Measurements from ENCODE around the gene TET3.

TET3 gene

DNA sequence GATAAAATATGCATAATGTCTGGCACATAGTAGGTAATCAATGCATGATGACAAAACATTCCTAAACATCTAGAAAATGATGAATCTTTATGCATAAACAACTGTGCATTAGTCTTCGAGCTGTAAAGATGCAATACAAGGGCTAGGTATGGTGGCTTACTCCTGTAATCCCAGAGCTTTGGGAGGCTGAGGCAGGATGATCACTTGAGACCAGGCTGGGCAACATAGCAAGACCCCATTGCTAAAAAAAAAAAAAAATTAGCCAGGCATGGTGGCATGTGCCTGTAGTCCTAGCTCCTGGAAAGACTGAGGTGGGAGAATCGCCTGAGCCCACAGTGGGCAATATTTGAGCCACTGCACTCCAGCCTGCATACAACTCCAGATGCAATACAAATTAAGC is 5.3 kb downstream of the TET3 start:
- Mint-ChIP-seq H3K4me3 (no peak overlapping the region), H3K27me3 (no peaks in the 10 kb centered on the region), H3K9me3 (peaks cover 11% of the 10 kb centered on the region), H3K27ac (peak overlapping the region; percentile 66), H3K36me3 (peaks cover 73% of the 10 kb centered on the region), H3K4me1 (peaks cover 84% of the 10 kb centered on the region)
- no peak for ATAC-seq

DNA sequence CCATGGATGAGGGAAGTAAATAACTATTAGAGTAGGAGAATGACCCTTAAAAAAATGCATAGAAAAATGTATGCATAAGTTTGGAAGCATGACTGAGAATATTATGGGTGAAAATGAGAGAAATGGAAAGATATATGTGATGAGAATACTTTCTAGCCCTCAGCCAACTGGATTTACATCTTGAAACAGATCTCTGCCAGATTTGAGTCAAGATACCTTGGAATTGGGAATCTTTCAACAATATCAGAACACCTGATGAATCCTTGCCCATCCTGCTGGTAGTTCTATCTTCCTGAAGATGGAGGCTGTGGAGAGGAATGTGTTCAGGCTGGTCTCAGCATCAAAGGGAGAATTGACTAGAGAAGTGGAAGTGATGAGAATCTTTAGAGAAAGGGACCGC is 5.8 kb downstream of the TET3 start:
- Mint-ChIP-seq H3K27me3 (no peaks in the 10 kb centered on the region), H3K9me3 (peaks cover 11% of the 10 kb centered on the region), H3K4me1 (peaks cover 88% of the 10 kb centered on the region), H3K27ac (no peak overlapping the region), H3K36me3 (peaks cover 73% of the 10 kb centered on the region), H3K4me3 (no peak overlapping the region)
- no peak for ATAC-seq

DNA sequence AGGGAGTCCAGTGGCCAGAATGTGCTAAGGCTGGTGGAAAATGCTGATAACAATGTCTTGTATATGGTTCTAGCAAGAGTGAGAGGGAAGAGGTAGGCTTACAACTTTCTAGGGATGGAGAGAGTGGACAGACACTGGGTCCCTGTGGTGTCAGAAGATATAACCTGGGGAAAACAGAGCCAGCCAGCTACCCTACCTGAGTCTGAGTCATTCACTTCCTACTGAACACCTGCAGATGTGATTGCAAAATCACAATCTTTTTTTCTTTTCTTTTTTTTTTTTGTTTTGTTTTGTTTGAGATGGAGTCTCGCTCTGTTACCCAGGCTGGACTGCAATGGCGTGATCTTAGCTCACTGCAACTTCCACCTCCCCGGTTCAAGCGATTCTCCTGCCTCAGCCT is 7.3 kb downstream of the TET3 start:
- no peak for ATAC-seq
- peaks cover 61% of the 10 kb centered on the region for H3K36me3 Mint-ChIP-seq
- peaks cover 11% of the 10 kb centered on the region for H3K9me3 Mint-ChIP-seq
- H3K4me1 Mint-ChIP-seq: peaks cover 84% of the 10 kb centered on the region
- no peaks in the 10 kb centered on the region for H3K27me3 Mint-ChIP-seq
- H3K27ac Mint-ChIP-seq: peak overlapping the region; percentile 35
- H3K4me3 Mint-ChIP-seq: no peak overlapping the region

DNA sequence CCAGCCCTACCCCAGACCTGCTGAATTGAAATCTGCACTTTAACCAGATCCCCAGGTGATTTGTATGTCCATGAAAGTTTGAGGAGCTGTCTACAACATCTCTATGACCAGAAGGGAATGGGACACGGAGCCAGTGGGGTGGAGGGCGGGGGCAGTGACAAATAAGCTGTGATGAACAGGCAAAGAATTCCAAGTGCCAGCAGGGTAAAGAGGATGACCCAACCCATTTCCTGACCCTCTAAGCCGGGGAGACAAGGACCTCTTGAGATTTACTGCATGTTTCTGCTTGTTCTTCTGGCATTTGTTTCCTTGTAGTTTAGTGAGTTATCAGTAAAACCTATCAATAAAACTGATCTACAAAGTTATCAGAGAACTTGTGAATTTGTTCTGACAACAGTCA is 8.7 kb downstream of the TET3 start:
- Mint-ChIP-seq H3K4me3 (no peak overlapping the region), H3K4me1 (peaks cover 84% of the 10 kb centered on the region), H3K9me3 (peaks cover 11% of the 10 kb centered on the region), H3K27me3 (no peaks in the 10 kb centered on the region), H3K27ac (peak overlapping the region; percentile 47), H3K36me3 (peaks cover 58% of the 10 kb centered on the region)
- ATAC-seq: no peak

DNA sequence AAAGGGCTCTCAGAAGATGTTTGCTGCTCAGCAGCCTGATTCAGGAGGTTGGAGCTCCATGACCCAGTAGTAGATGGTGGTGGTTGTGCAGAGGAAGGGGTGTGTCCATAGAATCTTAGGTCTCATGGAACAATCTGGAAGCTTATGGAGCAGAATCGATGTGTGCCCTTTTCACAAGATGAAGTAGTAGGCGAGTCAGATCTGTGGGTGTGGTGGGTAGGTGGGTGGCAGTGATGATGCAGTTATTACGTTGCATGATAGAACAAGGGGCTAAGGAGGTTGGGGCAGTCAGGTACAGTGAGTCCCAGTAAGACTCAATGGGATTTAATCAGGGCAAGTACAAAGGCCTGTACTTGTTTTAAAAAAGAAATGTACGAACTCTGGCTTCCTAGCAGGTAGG is 9.1 kb downstream of the TET3 start:
- H3K27ac Mint-ChIP-seq: peak overlapping the region; percentile 47
- ATAC-seq: peak; percentile 16
- H3K4me1 Mint-ChIP-seq: peaks cover 84% of the 10 kb centered on the region
- H3K9me3 Mint-ChIP-seq: peaks cover 11% of the 10 kb centered on the region
- H3K4me3 Mint-ChIP-seq: no peak overlapping the region
- no peaks in the 10 kb centered on the region for H3K27me3 Mint-ChIP-seq
- H3K36me3 Mint-ChIP-seq: peaks cover 55% of the 10 kb centered on the region

DNA sequence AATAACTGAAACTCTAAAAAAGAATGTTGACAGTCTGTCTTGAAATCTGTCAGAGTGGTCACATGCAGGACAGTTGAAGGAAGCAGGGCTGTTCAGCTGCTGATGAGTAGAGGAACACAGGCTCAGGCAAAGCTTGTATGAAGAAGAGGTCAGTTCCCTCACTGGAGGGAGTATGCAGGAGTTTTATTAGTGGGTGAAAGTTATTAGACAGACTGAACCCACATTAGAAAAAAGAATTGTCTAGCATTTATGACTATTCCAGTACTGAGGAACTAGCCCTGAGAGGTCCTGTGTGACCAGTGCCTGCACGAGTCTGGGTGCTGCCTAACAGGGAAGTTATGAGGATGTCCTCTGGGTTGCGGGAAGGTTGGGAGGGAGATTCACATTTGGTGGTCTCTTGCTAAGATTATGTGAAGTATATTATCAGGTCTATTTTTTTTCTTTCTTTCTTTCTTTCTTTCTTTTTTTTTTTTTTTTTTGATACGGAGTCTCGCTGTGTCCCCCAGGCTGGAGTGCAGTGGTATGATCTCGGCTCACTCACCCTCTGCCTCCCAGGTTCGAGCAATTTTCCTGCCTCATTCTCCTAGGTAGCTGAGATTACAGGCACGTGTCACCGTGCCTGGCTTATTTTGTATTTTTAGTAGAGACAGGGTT is 9.6 kb downstream of the TET3 start:
- peak overlapping the region; percentile 47 for H3K27ac Mint-ChIP-seq
- no peaks in the 10 kb centered on the region for H3K27me3 Mint-ChIP-seq
- peak; percentile 54 for ATAC-seq
- H3K4me1 Mint-ChIP-seq: peaks cover 84% of the 10 kb centered on the region
- H3K36me3 Mint-ChIP-seq: peaks cover 51% of the 10 kb centered on the region
- H3K9me3 Mint-ChIP-seq: peaks cover 11% of the 10 kb centered on the region
- no peak overlapping the region for H3K4me3 Mint-ChIP-seq

DNA sequence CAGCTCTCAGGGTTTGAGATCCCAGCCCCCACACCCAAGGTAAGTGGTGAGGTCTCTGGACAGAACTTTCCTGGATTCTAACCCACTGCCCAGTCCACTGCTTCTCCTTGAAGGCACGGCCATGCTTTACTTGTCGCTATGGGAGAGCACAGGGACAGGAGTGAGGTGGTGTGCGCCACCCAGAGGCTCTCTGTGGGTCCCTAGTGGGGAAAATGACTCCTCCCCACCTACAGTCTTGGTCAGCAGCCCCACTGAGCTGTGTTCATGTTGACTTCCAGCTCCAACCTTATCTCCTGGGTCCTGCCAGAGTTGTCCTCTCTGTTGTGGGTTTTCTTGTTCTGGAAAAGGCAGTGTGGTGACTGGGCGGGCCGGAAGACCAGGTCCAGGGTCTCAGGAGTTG is 11.1 kb downstream of the TET3 start:
- Mint-ChIP-seq H3K4me1 (peaks cover 84% of the 10 kb centered on the region), H3K9me3 (peaks cover 4% of the 10 kb centered on the region), H3K36me3 (peaks cover 36% of the 10 kb centered on the region), H3K27me3 (no peaks in the 10 kb centered on the region), H3K4me3 (no peak overlapping the region), H3K27ac (no peak overlapping the region)
- ATAC-seq: no peak

DNA sequence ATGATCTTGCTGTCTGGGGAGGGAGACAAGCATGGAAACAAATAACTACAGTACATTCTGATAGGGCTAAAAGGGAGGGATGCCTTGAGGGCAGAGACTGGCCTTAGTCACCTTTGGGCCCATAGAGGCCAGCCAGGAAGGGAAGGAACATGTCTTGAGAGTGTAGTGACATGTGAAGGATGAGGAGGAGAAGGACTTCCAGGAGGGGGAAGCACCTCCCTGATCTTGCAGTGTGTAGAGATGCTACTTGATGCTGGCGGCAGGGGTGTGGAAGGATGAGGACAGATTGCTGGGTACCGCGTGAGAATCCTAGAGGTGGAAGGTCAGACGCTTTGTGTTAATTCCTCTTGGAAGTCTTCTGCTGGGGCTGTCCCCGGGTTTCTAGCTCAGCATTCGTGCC is 13.1 kb downstream of the TET3 start:
- no peaks in the 10 kb centered on the region for H3K27me3 Mint-ChIP-seq
- peaks cover 23% of the 10 kb centered on the region for H3K36me3 Mint-ChIP-seq
- H3K4me1 Mint-ChIP-seq: peaks cover 91% of the 10 kb centered on the region
- H3K4me3 Mint-ChIP-seq: no peak overlapping the region
- no peak for ATAC-seq
- H3K27ac Mint-ChIP-seq: peak overlapping the region; percentile 51
- H3K9me3 Mint-ChIP-seq: no peaks in the 10 kb centered on the region

DNA sequence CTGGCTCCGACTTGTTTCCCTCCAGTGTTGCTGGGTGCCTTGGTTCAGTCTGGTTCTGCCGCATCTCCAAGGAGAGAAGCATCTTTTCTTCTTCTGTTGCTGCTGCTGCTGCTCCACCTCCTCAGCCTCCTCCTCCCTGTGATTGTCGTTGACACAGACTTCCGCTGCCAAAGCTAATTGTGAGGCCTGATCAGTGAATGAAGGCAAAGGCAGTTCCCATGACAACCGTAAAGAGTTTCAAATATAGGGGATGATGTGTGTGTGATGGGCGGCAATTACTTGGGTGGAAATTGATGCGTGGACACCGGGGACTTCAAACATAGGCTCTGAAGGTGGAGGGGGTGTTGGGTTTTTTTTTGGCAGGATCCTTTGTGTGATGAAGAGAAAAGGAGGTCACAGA is 13.7 kb downstream of the TET3 start:
- Mint-ChIP-seq H3K9me3 (no peaks in the 10 kb centered on the region), H3K36me3 (peaks cover 17% of the 10 kb centered on the region), H3K27me3 (no peaks in the 10 kb centered on the region), H3K4me3 (no peak overlapping the region), H3K4me1 (peaks cover 90% of the 10 kb centered on the region), H3K27ac (peak overlapping the region; percentile 79)
- ATAC-seq: no peak

DNA sequence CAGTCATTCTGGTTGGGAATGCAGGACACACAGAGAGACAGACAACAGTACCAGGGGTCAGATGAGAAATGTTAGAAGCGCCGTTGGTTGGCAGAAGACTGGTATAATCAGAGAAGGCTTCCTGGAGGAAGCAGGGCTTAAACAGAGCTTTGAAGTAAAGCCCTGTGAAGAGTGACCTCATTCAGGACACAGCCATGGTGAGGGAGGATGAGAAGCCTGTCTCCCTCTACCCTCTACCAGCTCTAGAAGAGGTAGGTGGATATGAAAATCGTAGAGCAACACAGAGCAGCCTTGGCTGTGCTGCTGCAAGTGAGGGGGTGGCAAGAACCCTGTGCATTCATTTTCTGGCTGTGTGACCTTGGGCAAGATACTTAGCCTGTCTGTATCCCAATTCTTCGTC is 14.2 kb downstream of the TET3 start:
- H3K27me3 Mint-ChIP-seq: no peaks in the 10 kb centered on the region
- H3K4me3 Mint-ChIP-seq: no peak overlapping the region
- ATAC-seq: no peak
- H3K9me3 Mint-ChIP-seq: no peaks in the 10 kb centered on the region
- H3K4me1 Mint-ChIP-seq: peaks cover 89% of the 10 kb centered on the region
- peak overlapping the region; percentile 79 for H3K27ac Mint-ChIP-seq
- peaks cover 16% of the 10 kb centered on the region for H3K36me3 Mint-ChIP-seq

DNA sequence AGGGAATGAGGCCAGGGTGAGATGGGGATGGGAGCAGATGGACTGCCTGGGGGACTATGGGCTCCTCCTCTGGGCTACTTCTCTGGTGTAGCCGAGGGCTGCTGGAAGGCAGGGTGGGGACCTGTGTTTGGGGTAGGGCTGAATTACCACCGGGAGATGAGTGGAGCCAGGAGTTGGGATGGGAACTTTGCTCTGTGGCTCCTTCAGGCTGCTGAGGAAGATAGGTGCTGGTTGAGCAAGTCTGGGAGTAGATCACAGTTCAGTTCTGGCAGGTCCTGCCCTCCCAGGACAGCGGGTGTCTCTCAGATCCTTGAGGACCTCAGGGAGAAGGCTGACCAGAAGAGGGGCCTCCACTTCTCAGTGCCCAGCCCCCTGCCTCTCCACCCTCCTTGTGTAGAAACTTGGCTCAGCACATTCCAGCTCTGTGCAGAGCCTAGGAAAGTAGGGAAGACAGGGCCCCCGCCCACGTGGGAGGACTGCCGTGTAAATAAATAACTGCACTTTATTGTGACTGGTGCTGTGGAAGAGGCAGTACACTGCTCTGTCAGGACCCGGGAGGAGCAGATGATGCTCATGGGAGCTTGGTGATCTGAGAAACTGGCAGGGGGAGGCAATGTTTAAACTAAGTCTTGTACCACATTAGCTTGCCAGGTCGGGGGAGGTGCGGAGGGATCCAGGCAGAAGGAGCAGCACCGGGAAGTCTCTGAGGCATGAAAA is 15.3 kb downstream of the TET3 start:
- ATAC-seq: no peak
- H3K36me3 Mint-ChIP-seq: peaks cover 19% of the 10 kb centered on the region
- no peak overlapping the region for H3K4me3 Mint-ChIP-seq
- H3K4me1 Mint-ChIP-seq: peaks cover 89% of the 10 kb centered on the region
- H3K27ac Mint-ChIP-seq: peak overlapping the region; percentile 79
- no peaks in the 10 kb centered on the region for H3K9me3 Mint-ChIP-seq
- no peaks in the 10 kb centered on the region for H3K27me3 Mint-ChIP-seq

DNA sequence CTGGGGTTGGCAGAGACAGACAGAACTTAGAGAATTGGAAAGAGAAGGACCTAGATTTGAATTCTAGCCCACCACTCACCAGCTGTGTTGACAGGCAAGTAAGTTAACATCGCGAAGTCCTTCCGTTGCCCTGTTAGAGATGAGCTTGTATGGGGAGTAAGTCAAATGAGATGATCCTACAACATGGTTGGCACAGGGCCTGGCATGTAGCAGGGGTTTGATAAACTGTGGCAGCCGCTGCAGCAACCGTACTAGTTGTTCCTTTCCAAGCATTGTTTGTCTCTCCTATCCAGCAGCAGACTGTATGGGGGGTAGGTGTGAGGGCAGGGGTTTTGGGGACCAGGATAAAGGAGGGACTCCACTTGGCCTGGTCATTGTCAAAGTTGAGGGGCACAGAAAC is 16.0 kb downstream of the TET3 start:
- H3K4me3 Mint-ChIP-seq: no peak overlapping the region
- no peaks in the 10 kb centered on the region for H3K9me3 Mint-ChIP-seq
- no peaks in the 10 kb centered on the region for H3K27me3 Mint-ChIP-seq
- peaks cover 24% of the 10 kb centered on the region for H3K36me3 Mint-ChIP-seq
- H3K4me1 Mint-ChIP-seq: peaks cover 90% of the 10 kb centered on the region
- H3K27ac Mint-ChIP-seq: peak overlapping the region; percentile 79
- no peak for ATAC-seq

DNA sequence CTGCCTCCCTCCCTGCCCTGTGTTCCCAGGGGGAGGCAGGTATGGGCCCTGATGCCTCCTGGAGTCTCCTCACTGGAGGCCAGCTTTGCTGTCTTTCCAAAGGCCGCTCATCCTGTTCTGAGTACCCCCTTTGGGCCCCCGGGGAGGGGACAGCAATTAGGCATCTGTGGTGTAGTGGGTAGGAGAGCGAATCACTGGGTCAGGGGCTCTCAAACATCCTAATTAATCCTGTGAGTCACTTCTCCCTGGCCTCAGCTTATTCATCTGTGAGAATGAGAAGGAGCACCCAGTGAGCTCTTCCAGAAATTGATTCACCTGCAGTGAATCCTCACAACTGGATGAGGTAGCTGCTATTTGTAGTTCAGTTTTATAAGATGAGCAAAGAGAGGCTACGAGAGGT is 16.4 kb downstream of the TET3 start:
- Mint-ChIP-seq H3K36me3 (peaks cover 24% of the 10 kb centered on the region), H3K4me3 (peak overlapping the region; percentile 79), H3K4me1 (peaks cover 92% of the 10 kb centered on the region), H3K9me3 (no peaks in the 10 kb centered on the region), H3K27me3 (no peaks in the 10 kb centered on the region), H3K27ac (peak overlapping the region; percentile 79)
- ATAC-seq: no peak

DNA sequence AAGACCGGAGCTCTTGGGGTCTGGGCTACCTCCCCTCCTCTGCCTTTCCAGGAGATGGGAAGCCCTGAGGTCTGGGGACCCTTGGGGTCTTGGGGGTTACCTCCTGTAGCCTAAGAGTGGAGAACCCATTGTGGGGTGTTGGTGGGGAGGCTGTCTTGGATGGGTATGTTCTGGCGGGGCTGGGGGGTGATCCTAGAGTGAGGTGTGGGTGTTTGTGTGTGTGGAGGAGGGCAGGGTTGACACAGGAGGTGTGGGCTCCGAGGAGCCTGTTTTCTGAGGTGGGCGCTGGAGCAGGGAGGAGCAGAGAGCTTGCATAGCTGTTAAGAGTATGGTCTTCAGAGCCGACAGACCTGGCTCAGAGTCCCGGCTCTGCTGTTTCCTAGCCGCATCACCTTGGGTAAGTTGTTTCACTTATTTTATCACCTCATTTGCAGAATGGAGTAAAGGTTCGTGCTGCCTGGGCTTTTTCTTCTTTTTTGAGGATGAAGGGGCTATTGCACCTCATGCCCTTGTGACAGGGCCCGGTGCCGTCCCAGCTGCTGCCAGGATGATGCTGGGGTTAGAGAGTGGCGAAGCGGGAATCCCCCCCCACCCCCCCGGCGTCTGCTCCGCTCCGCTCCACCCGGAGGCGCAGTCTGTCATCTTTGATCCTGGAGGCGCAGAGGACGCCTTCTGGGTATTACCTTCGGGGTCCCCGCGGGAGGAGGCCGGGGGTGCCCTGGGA is 17.2 kb downstream of the TET3 start:
- peak; percentile 71 for ATAC-seq
- H3K4me3 Mint-ChIP-seq: peak overlapping the region; percentile 79
- H3K36me3 Mint-ChIP-seq: peaks cover 25% of the 10 kb centered on the region
- H3K9me3 Mint-ChIP-seq: no peaks in the 10 kb centered on the region
- peak overlapping the region; percentile 79 for H3K27ac Mint-ChIP-seq
- H3K4me1 Mint-ChIP-seq: peaks cover 90% of the 10 kb centered on the region
- no peaks in the 10 kb centered on the region for H3K27me3 Mint-ChIP-seq

DNA sequence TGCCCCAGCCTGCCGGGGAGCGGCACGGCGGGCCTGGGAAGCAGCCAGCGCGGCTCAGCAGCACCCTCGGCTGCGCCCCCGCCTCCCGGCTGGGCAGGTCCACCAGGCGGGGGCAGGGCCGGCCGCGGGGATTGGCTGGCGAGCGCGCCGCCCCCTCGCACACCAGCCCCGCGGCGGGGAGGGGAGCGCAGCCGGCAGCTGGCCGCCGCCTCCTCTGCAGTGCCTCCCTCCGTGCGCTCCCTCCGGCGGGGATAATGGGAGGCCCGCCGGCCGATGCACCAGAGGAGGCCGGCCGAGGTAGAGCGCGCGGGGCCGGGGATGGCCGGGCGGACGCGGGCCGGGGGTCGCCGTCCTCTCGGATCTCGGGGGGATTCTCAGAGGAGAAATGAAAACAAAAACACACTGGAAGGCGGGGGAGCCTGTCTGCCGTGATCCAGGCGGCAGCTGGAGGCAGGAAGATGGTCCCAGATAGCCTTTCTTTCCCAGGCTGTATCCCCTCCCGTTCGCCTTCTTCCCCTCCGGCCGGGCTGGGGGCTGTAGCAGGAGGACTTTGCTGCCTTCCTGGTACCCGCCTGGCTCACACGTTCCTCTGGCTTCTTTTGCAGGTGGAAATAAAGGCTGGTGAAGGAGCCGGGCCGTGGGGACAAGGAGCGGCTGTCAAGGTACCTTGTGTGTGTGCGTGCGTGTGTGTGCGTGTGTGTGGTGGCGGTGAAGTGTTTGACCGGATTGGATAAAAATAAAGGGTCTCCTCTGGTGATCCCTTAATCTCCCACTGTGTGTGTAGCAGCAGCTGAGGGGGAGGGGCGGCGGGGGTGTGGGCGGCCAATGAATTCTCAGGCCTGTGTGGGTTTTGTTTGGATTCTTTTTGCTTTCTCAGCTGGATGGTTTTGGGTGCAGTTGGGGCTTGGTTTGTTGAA is 18.1 kb downstream of the TET3 start:
- peak overlapping the region; percentile 17 for H3K27ac Mint-ChIP-seq
- peaks cover 88% of the 10 kb centered on the region for H3K4me1 Mint-ChIP-seq

More for the DNA sequence above, 18.1 kb downstream of the TET3 start:
- Mint-ChIP-seq H3K36me3 (peaks cover 28% of the 10 kb centered on the region), H3K27me3 (no peaks in the 10 kb centered on the region), H3K9me3 (no peaks in the 10 kb centered on the region), H3K4me3 (peak overlapping the region; percentile 79)
- ATAC-seq: peak; percentile 96
